H1 (cell line): ENCODE data around the gene CCDC47. TPM values are rescaled to one million over a fixed set of nuclear protein-coding genes. Genes with fewer than 3 reads are reported as not detected.

Experiments used
- CTCF ChIA-PET: fragments of 300-600 bp; sonication (Branson Sonifier 250); formaldehyde crosslinking; loops from one replicate; lab custom pipeline; 2021; ENCODE audit not compliant: partially characterized antibody; lab: Charles Lee
- POLR2A ChIA-PET: fragments of 300-600 bp; sonication (Branson Sonifier 250); formaldehyde crosslinking; loops from one replicate; lab custom pipeline; 2021; ENCODE audit warnings: inconsistent platforms; ENCODE audit not compliant: partially characterized antibody; lab: Charles Lee
- DNase-seq, 2 experiments: peaks; one replicate each; pipeline versions ENCODE4 v3.0.0 to v3.0.0-alpha.2; 2010 to 2022; ENCODE audit warnings: low spot score in 2 of 2, low read depth in 1 of 2, mixed read lengths in 1 of 2
- FAIRE-seq: peaks from 2 replicates; lab custom pipeline; 2011; peaks lifted over from hg19 to GRCh38; lab: Jason Lieb, UNC
- H2AFZ ChIP-seq: 2 replicates; pipeline ENCODE4 v1.8.1; 2012; ENCODE audit warnings: low read length, inconsistent platforms
- H2AK5ac ChIP-seq: 2 replicates; pipeline ENCODE4 v1.6.1; 2013; ENCODE audit warnings: low read depth, low read length
- H2BK120ac ChIP-seq: replicated peaks from 2 replicates; pipeline ENCODE3; 2013; ENCODE audit warnings: low read depth, low read length, inconsistent platforms
- H2BK12ac ChIP-seq: 2 replicates; pipeline ENCODE4 v1.6.1; 2013; ENCODE audit warnings: low read depth, low read length
- H2BK15ac ChIP-seq: 2 replicates; pipeline ENCODE4 v1.6.1; 2013; ENCODE audit warnings: low read length
- H2BK20ac ChIP-seq: 2 replicates; pipeline ENCODE4 v1.6.1; 2013; ENCODE audit warnings: low read length
- H2BK5ac ChIP-seq: 2 replicates; pipeline ENCODE4 v1.6.1; 2013; ENCODE audit warnings: low read depth, low read length
- H3K14ac ChIP-seq: 2 replicates; pipeline ENCODE4 v1.6.1; 2013; ENCODE audit warnings: inconsistent platforms; ENCODE audit not compliant: insufficient read length
- H3K18ac ChIP-seq: 2 replicates; pipeline ENCODE4 v1.6.1; 2013; ENCODE audit warnings: low read length; ENCODE audit errors: extremely low read depth
- H3K23ac ChIP-seq: 2 replicates; pipeline ENCODE4 v1.6.1; 2013; ENCODE audit warnings: inconsistent platforms; ENCODE audit not compliant: insufficient read length
- H3K23me2 ChIP-seq: 2 replicates; pipeline ENCODE4 v1.6.1; 2013; ENCODE audit warnings: low read depth, low read length
- H3K27ac ChIP-seq: 2 replicates; pipeline ENCODE4 v1.6.1; 2011; ENCODE audit warnings: low read depth, low read length, inconsistent platforms
- H3K27me3 ChIP-seq, 4 experiments: replicated peaks in 1 of 4; 1 replicate in 1 of 4; 2 replicates in 3 of 4; pipeline versions ENCODE4 v1.6.1 to v1.8.1; 2011 to 2013; ENCODE audit warnings: low read length in 3 of 4, mild to moderate bottlenecking in 3 of 4, inconsistent platforms in 2 of 4, mixed read lengths in 2 of 4, moderate library complexity in 1 of 4; ENCODE audit not compliant: control insufficient read depth in 3 of 4, insufficient read depth in 3 of 4; ENCODE audit errors: extremely low read depth in 1 of 4
- H3K36me3 ChIP-seq, 4 experiments: 2 replicates each; pipeline versions ENCODE4 v1.6.1 to v1.8.1; 2011 to 2013; ENCODE audit warnings: mild to moderate bottlenecking in 4 of 4, low read length in 3 of 4, moderate library complexity in 2 of 4, control low read depth in 1 of 4, inconsistent platforms in 1 of 4; ENCODE audit not compliant: insufficient read depth in 4 of 4, control insufficient read depth in 2 of 4
- H3K4ac ChIP-seq: replicated peaks from 2 replicates; pipeline ENCODE3; 2013; ENCODE audit warnings: low read length, low read depth, mixed read lengths, inconsistent platforms; ENCODE audit not compliant: insufficient read length
- H3K4me1 ChIP-seq, 4 experiments: replicated peaks in 1 of 4; 1 replicate in 1 of 4; 2 replicates in 3 of 4; pipeline versions ENCODE4 v1.6.1 to v1.8.1; 2011 to 2013; ENCODE audit warnings: low read length in 3 of 4, inconsistent platforms in 2 of 4, mixed read lengths in 1 of 4; ENCODE audit not compliant: insufficient read depth in 4 of 4, control insufficient read depth in 3 of 4
- H3K4me2 ChIP-seq, 2 experiments: 2 replicates each; pipeline versions ENCODE4 v1.6.1 to v1.8.1; 2011 to 2013; ENCODE audit warnings: low read depth in 2 of 2, low read length in 2 of 2, control low read depth in 1 of 2, inconsistent platforms in 1 of 2, mild to moderate bottlenecking in 1 of 2; ENCODE audit not compliant: insufficient read depth in 1 of 2
- H3K4me3 ChIP-seq, 4 experiments: fragments of 200-600, 300-600 bp in 1 of 4; sonication (generic), shearing (Covaris generic), sonication (Bioruptor Twin) in 1 of 4; 2 replicates each; pipeline versions ENCODE4 v1.5.1 to v1.8.1; 2011 to 2016; ENCODE audit warnings: low read length in 4 of 4, low read depth in 3 of 4, control low read depth in 2 of 4, inconsistent platforms in 2 of 4, mild to moderate bottlenecking in 2 of 4, mixed read lengths in 1 of 4, moderate library complexity in 1 of 4; ENCODE audit not compliant: insufficient read depth in 2 of 4; ENCODE audit errors: extremely low read depth in 1 of 4
- H3K56ac ChIP-seq: replicated peaks from 2 replicates; pipeline ENCODE3; 2013; ENCODE audit warnings: low read depth, mild to moderate bottlenecking, mixed read lengths, low read length, inconsistent platforms; ENCODE audit not compliant: insufficient read length
- H3K79me1 ChIP-seq: 2 replicates; pipeline ENCODE4 v1.6.1; 2013; ENCODE audit warnings: low read depth, low read length, control low read depth
- H3K79me2 ChIP-seq, 2 experiments: 2 replicates each; pipeline versions ENCODE4 v1.6.1 to v1.8.1; 2012 to 2013; ENCODE audit warnings: low read length in 2 of 2, mild to moderate bottlenecking in 2 of 2, inconsistent platforms in 1 of 2; ENCODE audit not compliant: insufficient read depth in 2 of 2, control insufficient read depth in 1 of 2
- H3K9ac ChIP-seq, 4 experiments: replicated peaks in 1 of 4; 1 replicate in 1 of 4; 2 replicates in 3 of 4; pipeline versions ENCODE4 v1.6.1 to v1.8.1; 2011 to 2013; ENCODE audit warnings: low read depth in 3 of 4, low read length in 3 of 4, control low read depth in 2 of 4, mild to moderate bottlenecking in 2 of 4, moderate library complexity in 2 of 4, inconsistent platforms in 1 of 4; ENCODE audit errors: extremely low read depth in 1 of 4
- H3K9me3 ChIP-seq, 2 experiments: 2 replicates each; pipeline versions ENCODE4 v1.6.1 to v1.8.1; 2012 to 2013; ENCODE audit warnings: mild to moderate bottlenecking in 2 of 2, moderate library complexity in 2 of 2, control low read depth in 1 of 2, inconsistent platforms in 1 of 2, low read depth in 1 of 2, low read length in 1 of 2, mixed read lengths in 1 of 2; ENCODE audit not compliant: insufficient read depth in 2 of 2
- H4K20me1 ChIP-seq, 2 experiments: replicated peaks in 1 of 2; 2 replicates each; pipeline versions ENCODE3 to v1.8.1; 2011 to 2013; ENCODE audit warnings: inconsistent platforms in 2 of 2, low read length in 2 of 2, mild to moderate bottlenecking in 1 of 2; ENCODE audit not compliant: insufficient read depth in 2 of 2, control insufficient read depth in 1 of 2
- H4K5ac ChIP-seq: 2 replicates; pipeline ENCODE4 v1.6.1; 2013; ENCODE audit warnings: low read length, low read depth, mixed read lengths, inconsistent platforms; ENCODE audit not compliant: insufficient read length
- H4K8ac ChIP-seq: 2 replicates; pipeline ENCODE4 v1.8.0; 2013; ENCODE audit warnings: mild to moderate bottlenecking, moderate library complexity, low read length, inconsistent platforms; ENCODE audit not compliant: insufficient read depth; ENCODE audit errors: extremely low read depth
- H4K91ac ChIP-seq: replicated peaks from 2 replicates; pipeline ENCODE3; 2013; ENCODE audit warnings: low read length, mixed read lengths, inconsistent platforms; ENCODE audit not compliant: insufficient read length
- KDM1A ChIP-seq: fragments of 200-600, 300-600 bp; sonication (generic); IDR thresholded peaks from 2 replicates; pipeline ENCODE4 v1.7.1; 2016; ENCODE audit warnings: mild to moderate bottlenecking, low read length, borderline replicate concordance
- NRF1 ChIP-seq: IDR thresholded peaks from 2 replicates; pipeline ENCODE4 v1.6.1; 2011; ENCODE audit warnings: mild to moderate bottlenecking, low read depth, low read length, improper control_type of control experiment
- POU5F1 ChIP-seq: IDR thresholded peaks from 2 replicates; pipeline ENCODE4 v1.6.1; 2011; ENCODE audit warnings: low read depth, mild to moderate bottlenecking, low read length, moderate library complexity
- WGBS, 2 experiments: shearing (Covaris generic) in 1 of 2; methylation state at CpG; one replicate each; pipeline versions ENCODE4 v1.1.6 to v1.1.7; 2013 to 2015; ENCODE audit warnings: low lambda C conversion rate in 2 of 2, mixed read lengths in 2 of 2, inconsistent platforms in 1 of 2, low coverage in 1 of 2, missing lambda C conversion rate in 1 of 2; ENCODE audit not compliant: insufficient replicate concordance in 2 of 2, insufficient coverage in 1 of 2, insufficient read length in 1 of 2; ENCODE audit errors: extremely low coverage in 1 of 2, missing lambda C conversion rate in 1 of 2; 5-methylcytosine and 5-hydroxymethylcytosine counted together
- polyA plus RNA-seq, 7 experiments: library from polyadenylated mRNA; depleted of rRNA in 3 of 7; stranded (reverse) in 5 of 7; unstranded in 2 of 7; fragments of >200 nt in 5 of 7; fragments of 200-250 nt in 2 of 7; gene quantifications; 1 replicate in 5 of 7; 2 replicates in 1 of 7; 4 replicates in 1 of 7; pipeline versions ENCODE4 v1.2.1 to v1.2.3, GENCODE V29; 2011 to 2013; ENCODE audit warnings: missing spikeins in 2 of 7, mixed read lengths in 2 of 7
- total RNA-seq: library from RNA; stranded (reverse); fragmentation: NEBNext Ultra II Directional; extraction: Animal tissue kit (Norgen Biotek cat#: 25700); gene quantifications from 2 replicates; pipeline ENCODE4 v1.2.1, GENCODE V29; 2021

Gene CCDC47
- total and polyA plus RNA-seq, 2 of the 8 experiments (the other 6 are each of a cell fraction or from before 2014, with no cell fraction given) = 21.2 to 83.1 TPM

- no peak overlapping the region for H3K18ac ChIP-seq
- H2BK15ac ChIP-seq = no peak overlapping the region
- no peaks in the 10 kb centered on the region for H3K27me3 ChIP-seq
- H2BK12ac ChIP-seq = no peak overlapping the region
- H3K4me2 ChIP-seq = no peak overlapping the region
- no peak overlapping the region for H2BK120ac ChIP-seq
- 95% methylated on average over 1 of the region's 1 CpG; no CpG with 5 or more reads in 1 of the 2 experiments for WGBS, 2 experiments
- H3K9me3 ChIP-seq = no peaks in the 10 kb centered on the region
- no peak overlapping the region for H2AFZ ChIP-seq
- no peaks in the 10 kb centered on the region; the same call in 1 of the 2 replicates for H3K79me1 ChIP-seq
- H4K91ac ChIP-seq = no peak overlapping the region
- FAIRE-seq (no peak), DNase-seq (peak in 1 of 2 experiments; percentile 8)
- H2AK5ac ChIP-seq = no peak overlapping the region
- H3K36me3 ChIP-seq = peaks cover 32 to 95% (median 74%) of the 10 kb centered on the region in 4 experiments
- H2BK5ac ChIP-seq = no peak overlapping the region
- H4K20me1 ChIP-seq = peaks cover 3% of the 10 kb centered on the region in 2 experiments
- TF ChIP-seq NRF1 (no peak), KDM1A (no peak), POU5F1 (no peak)
- no peak overlapping the region for H3K9ac ChIP-seq
- no peaks in the 10 kb centered on the region for H3K4me1 ChIP-seq
- H3K23ac ChIP-seq = no peak overlapping the region
- no peak overlapping the region for H4K5ac ChIP-seq
- no peak overlapping the region for H3K4me3 ChIP-seq
- no peak overlapping the region for H4K8ac ChIP-seq
- no peak overlapping the region for H3K27ac ChIP-seq
- H3K23me2 ChIP-seq = no peaks in the 10 kb centered on the region
- CTCF ChIA-PET = interaction anchor here (0.7 to 1.6 kb wide), 7 partner anchors 10 to 378 kb away, joined by 3 to 6 read pairs (median 3); partner anchors contain the start of genes CCDC47 and DDX42
- no peaks in the 10 kb centered on the region for H3K79me2 ChIP-seq
- no peak overlapping the region for H3K4ac ChIP-seq
- no peak overlapping the region for H3K14ac ChIP-seq
- H2BK20ac ChIP-seq = no peak overlapping the region
- POLR2A ChIA-PET = interaction anchor here (1.0 to 2.0 kb wide), 9 partner anchors 9 to 31 kb away, joined by 3 to 8 read pairs (median 5); partner anchors contain the start of genes CCDC47 and DDX42
- no peak overlapping the region for H3K56ac ChIP-seq
Measured at GRCh38 chr17:63804328-63804727, 30.9 kb upstream of the CCDC47 start.
